ENCODE results near the gene E2F8.

DNA sequence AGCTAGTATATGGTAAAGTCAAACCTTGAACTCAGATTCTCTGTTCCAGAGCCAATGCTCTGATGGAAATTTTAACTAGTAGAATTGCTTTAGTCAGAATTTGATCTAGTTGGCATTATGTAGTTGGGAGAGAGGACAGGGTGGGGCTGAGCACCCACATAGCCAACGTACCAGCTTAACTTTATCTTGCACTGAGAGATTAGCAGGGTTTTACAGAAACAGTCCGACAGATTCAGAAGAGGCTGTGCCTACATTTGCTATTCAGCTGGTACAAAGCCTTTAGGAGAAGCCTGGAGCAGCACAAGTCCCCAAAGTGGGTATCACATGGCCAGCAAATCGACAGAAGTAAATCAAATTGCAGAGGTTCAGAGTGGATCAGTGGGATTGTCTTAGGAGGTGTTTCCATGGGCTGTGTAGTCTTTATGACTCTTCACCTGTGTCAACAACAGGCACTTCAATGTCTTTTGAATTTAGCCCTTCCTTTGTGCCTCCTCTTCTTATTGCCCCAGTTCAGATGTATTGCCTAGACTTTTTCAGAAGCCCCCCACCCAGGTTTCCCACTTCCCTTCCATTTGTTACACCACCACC lies 31.7 kb downstream of the E2F8 start:
- TF ChIP-seq TAF1 (IDR thresholded peaks at IDR 0.05; ENCODE audit: borderline replicate concordance, insufficient read depth, low read length) (no peak), POLR2AphosphoS5 (IDR thresholded peaks at IDR 0.05; ENCODE audit: low read depth, low read length) (no peak)

Data from PFSK-1 (cell line).